Heart left ventricle (tissue), 13 donors: ENCODE data around the gene SIMC1.

Experiments
- POLR2A ChIP-seq, 2 donors: fragments of 450-650 bp; IDR thresholded peaks; one replicate each; pipeline ENCODE4 v1.6.1; 2017; ENCODE audit warnings: antibody characterized with exemption in 2 of 2, mild to moderate bottlenecking in 2 of 2, moderate library complexity in 2 of 2
- TF ChIP-seq, protein P1 (sequence below), 12 donors: fragments of 200-600 bp; sonication (generic) in 4 of 12; IDR thresholded peaks; one replicate each; pipeline versions ENCODE4 v1.5.0 to v1.8.0; 2018 to 2022; ENCODE audit warnings: antibody characterized with exemption in 12 of 12, mild to moderate bottlenecking in 5 of 12
- donor health status: ischemic (EF 13 %, LVEDD 7.1; RV severe dilation, severe dysfunction).
- donor health status: DM: no; HTN: yes; CAD: no.
- donor health status: DM: no; HTN: no; CAD: no.
- donor health status: ischemic (EF 25% LVEDD 6.9; RV normal size, moderate dysfunction).
- donor health status: ischemic (EF 25% LVEDD 5.7; RV mildly dilated, moderate dysfunction).
- donor health status: ischemic (EF 35%, LVEDD 5.7; RV mildly dilated, moderate dysfunction).
- donor health status: nonischemic (EF 11% LVEDD 7.7; RV severe dilation, severe dysfunction).
- donor health status: DM: yes; HTN: yes; CAD: no.
- donor health status: PGD.
- donor health status: ischemic (EF 29% LVEDD 5.4; RV normal size, mild dysfunction).
- donor health status: nonischemic (EF 23%, LVEDD 6.1; RV moderate dilation, normal function).

DNA sequence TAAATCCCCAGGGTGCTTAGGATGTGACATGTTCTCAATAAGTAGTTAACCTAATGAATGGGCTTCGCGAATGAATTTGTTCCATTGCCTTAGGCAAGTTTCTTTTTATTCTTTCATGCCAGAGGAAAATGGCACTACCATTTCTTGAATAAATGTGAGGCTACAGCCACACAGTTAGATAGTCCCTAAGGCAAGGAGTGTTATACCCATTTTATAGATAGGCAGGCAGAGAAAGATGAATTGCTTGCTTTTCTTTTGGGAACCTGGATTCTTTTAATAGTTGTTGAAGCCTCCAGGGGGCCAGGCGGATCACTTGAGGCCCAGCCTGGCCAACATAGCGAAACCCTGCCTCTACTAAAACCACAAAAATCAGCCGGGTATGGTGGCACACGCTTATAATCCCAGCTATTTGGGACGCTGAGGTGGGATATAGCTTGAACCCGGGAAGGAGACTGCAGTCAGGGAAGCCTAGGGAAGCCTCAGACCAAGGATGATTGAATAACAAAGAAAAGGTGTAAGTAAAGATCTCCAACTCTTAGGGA is 149.2 kb downstream of the SIMC1 start:
- TF ChIP-seq, protein P1, sequence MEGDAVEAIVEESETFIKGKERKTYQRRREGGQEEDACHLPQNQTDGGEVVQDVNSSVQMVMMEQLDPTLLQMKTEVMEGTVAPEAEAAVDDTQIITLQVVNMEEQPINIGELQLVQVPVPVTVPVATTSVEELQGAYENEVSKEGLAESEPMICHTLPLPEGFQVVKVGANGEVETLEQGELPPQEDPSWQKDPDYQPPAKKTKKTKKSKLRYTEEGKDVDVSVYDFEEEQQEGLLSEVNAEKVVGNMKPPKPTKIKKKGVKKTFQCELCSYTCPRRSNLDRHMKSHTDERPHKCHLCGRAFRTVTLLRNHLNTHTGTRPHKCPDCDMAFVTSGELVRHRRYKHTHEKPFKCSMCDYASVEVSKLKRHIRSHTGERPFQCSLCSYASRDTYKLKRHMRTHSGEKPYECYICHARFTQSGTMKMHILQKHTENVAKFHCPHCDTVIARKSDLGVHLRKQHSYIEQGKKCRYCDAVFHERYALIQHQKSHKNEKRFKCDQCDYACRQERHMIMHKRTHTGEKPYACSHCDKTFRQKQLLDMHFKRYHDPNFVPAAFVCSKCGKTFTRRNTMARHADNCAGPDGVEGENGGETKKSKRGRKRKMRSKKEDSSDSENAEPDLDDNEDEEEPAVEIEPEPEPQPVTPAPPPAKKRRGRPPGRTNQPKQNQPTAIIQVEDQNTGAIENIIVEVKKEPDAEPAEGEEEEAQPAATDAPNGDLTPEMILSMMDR (IDR thresholded peaks at IDR 0.05), result no peak
- no peak for TF ChIP-seq POLR2A (IDR thresholded peaks at IDR 0.05)
